ENCODE measurements around the gene COPS7A.

Gene COPS7A

DNA sequence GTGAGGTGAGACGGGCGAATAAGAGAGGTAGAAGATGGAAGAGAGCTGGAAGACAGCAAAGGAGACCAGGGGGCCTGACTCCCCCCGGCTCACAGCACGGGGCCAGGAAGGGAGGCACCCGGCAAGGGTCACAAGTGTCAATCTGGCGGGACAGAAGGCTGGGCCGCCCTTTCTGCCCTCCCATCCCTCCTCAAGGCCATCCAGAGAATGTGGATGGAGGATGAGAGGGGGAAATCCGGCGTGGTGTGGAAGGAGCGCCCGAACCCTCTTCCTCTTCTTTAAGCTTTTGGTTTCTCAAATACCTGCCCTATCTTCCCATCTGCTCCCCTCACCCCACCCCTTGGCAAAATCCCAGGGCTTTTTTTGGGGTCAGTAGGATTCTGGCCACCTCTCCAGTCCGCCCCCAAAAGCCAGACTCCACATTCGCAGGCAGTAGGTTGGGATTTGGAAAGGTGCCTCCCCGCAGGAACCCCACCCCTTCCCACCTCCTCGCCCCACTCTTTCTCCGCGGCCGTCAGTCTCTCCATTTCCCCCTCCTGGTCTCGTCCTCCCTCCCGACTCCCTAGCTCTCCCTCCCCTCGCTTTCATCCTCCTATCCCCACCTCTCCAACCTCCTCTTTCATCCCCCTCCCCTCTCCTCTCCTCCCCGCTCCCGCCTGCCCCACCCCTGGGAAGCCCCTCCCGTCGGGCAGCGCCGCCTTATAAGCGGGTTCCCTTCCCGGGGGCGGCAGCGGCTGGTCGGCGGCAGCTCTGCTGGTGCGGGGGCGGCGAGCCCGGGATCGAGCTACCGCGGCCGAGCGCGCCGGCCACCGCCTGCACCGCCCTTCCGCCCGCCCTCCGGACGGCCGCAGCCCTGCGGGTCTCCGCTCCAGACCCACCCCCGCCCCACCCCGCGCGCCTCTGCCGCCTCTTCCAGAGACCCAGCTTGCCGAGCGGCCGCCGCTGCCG, 42.1 kb downstream of the COPS7A start, which contains the start of gene PTMS (continued):
- TF ChIP-seq ZBTB21 (tag by site-specific recombination; IDR thresholded peaks at IDR 0.05), result no peak
- no peak for TF ChIP-seq ZNF530 (tag by site-specific recombination; IDR thresholded peaks at IDR 0.05; ENCODE audit: low read depth)
- TF ChIP-seq ZBTB7A (tag by site-specific recombination; IDR thresholded peaks at IDR 0.05; ENCODE audit: low read depth), result peak; percentile 34; the same call in 1 of the 2 replicates
- no peak; the same call in 1 of the 2 replicates for TF ChIP-seq ZNF658 (tag by site-specific recombination; IDR thresholded peaks at IDR 0.05)
- TF ChIP-seq ZNF473 (tag by site-specific recombination; IDR thresholded peaks at IDR 0.05), result no peak
- TF ChIP-seq ZNF416 (tag by site-specific recombination; IDR thresholded peaks at IDR 0.05), result no peak
- TF ChIP-seq GLIS2 (tag by site-specific recombination; IDR thresholded peaks at IDR 0.05), result peak; percentile 93
- TF ChIP-seq ZNF555 (tag by site-specific recombination; conservative IDR thresholded peaks at IDR 0.05), result no peak
- TF ChIP-seq HOXC10 (CRISPR knock-in tag; IDR thresholded peaks at IDR 0.05), result no peak
- TF ChIP-seq ZNF132 (tag by site-specific recombination; IDR thresholded peaks at IDR 0.05; ENCODE audit: borderline replicate concordance), result no peak
- peak; percentile 84 for TF ChIP-seq ZXDB (tag by site-specific recombination; IDR thresholded peaks at IDR 0.05)
- no peak for TF ChIP-seq ZNF157 (tag by site-specific recombination; IDR thresholded peaks at IDR 0.05)
- TF ChIP-seq ZNF610 (tag by site-specific recombination; IDR thresholded peaks at IDR 0.05; ENCODE audit: borderline replicate concordance), result no peak
- no peak for TF ChIP-seq ZNF664 (tag by site-specific recombination; IDR thresholded peaks at IDR 0.05)
- TF ChIP-seq WT1 (tag by site-specific recombination; IDR thresholded peaks at IDR 0.05), result peak; percentile 97
- TF ChIP-seq, protein P1, sequence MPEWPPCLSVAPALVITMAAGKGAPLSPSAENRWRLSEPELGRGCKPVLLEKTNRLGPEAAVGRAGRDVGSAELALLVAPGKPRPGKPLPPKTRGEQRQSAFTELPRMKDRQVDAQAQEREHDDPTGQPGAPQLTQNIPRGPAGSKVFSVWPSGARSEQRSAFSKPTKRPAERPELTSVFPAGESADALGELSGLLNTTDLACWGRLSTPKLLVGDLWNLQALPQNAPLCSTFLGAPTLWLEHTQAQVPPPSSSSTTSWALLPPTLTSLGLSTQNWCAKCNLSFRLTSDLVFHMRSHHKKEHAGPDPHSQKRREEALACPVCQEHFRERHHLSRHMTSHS (tag by site-specific recombination; IDR thresholded peaks at IDR 0.05), result no peak
- TF ChIP-seq, protein P2, sequence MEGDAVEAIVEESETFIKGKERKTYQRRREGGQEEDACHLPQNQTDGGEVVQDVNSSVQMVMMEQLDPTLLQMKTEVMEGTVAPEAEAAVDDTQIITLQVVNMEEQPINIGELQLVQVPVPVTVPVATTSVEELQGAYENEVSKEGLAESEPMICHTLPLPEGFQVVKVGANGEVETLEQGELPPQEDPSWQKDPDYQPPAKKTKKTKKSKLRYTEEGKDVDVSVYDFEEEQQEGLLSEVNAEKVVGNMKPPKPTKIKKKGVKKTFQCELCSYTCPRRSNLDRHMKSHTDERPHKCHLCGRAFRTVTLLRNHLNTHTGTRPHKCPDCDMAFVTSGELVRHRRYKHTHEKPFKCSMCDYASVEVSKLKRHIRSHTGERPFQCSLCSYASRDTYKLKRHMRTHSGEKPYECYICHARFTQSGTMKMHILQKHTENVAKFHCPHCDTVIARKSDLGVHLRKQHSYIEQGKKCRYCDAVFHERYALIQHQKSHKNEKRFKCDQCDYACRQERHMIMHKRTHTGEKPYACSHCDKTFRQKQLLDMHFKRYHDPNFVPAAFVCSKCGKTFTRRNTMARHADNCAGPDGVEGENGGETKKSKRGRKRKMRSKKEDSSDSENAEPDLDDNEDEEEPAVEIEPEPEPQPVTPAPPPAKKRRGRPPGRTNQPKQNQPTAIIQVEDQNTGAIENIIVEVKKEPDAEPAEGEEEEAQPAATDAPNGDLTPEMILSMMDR (tag by site-specific recombination; IDR thresholded peaks at IDR 0.05), result peak; percentile 11; the same call in 1 of the 2 replicates
- TF ChIP-seq, protein P3, sequence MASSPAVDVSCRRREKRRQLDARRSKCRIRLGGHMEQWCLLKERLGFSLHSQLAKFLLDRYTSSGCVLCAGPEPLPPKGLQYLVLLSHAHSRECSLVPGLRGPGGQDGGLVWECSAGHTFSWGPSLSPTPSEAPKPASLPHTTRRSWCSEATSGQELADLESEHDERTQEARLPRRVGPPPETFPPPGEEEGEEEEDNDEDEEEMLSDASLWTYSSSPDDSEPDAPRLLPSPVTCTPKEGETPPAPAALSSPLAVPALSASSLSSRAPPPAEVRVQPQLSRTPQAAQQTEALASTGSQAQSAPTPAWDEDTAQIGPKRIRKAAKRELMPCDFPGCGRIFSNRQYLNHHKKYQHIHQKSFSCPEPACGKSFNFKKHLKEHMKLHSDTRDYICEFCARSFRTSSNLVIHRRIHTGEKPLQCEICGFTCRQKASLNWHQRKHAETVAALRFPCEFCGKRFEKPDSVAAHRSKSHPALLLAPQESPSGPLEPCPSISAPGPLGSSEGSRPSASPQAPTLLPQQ (tag by site-specific recombination; IDR thresholded peaks at IDR 0.05), result peak; percentile 77
- TF ChIP-seq, protein P4, sequence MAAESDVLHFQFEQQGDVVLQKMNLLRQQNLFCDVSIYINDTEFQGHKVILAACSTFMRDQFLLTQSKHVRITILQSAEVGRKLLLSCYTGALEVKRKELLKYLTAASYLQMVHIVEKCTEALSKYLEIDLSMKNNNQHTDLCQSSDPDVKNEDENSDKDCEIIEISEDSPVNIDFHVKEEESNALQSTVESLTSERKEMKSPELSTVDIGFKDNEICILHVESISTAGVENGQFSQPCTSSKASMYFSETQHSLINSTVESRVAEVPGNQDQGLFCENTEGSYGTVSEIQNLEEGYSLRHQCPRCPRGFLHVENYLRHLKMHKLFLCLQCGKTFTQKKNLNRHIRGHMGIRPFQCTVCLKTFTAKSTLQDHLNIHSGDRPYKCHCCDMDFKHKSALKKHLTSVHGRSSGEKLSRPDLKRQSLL (tag by site-specific recombination; IDR thresholded peaks at IDR 0.05), result no peak; the same call in 1 of the 2 replicates
- TF ChIP-seq SP7 (tag by site-specific recombination; IDR thresholded peaks at IDR 0.05), result peak; percentile 89
- TF ChIP-seq, protein P5, sequence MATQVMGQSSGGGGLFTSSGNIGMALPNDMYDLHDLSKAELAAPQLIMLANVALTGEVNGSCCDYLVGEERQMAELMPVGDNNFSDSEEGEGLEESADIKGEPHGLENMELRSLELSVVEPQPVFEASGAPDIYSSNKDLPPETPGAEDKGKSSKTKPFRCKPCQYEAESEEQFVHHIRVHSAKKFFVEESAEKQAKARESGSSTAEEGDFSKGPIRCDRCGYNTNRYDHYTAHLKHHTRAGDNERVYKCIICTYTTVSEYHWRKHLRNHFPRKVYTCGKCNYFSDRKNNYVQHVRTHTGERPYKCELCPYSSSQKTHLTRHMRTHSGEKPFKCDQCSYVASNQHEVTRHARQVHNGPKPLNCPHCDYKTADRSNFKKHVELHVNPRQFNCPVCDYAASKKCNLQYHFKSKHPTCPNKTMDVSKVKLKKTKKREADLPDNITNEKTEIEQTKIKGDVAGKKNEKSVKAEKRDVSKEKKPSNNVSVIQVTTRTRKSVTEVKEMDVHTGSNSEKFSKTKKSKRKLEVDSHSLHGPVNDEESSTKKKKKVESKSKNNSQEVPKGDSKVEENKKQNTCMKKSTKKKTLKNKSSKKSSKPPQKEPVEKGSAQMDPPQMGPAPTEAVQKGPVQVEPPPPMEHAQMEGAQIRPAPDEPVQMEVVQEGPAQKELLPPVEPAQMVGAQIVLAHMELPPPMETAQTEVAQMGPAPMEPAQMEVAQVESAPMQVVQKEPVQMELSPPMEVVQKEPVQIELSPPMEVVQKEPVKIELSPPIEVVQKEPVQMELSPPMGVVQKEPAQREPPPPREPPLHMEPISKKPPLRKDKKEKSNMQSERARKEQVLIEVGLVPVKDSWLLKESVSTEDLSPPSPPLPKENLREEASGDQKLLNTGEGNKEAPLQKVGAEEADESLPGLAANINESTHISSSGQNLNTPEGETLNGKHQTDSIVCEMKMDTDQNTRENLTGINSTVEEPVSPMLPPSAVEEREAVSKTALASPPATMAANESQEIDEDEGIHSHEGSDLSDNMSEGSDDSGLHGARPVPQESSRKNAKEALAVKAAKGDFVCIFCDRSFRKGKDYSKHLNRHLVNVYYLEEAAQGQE (tag by site-specific recombination; IDR thresholded peaks at IDR 0.05), result no peak
- TF ChIP-seq, protein P6, sequence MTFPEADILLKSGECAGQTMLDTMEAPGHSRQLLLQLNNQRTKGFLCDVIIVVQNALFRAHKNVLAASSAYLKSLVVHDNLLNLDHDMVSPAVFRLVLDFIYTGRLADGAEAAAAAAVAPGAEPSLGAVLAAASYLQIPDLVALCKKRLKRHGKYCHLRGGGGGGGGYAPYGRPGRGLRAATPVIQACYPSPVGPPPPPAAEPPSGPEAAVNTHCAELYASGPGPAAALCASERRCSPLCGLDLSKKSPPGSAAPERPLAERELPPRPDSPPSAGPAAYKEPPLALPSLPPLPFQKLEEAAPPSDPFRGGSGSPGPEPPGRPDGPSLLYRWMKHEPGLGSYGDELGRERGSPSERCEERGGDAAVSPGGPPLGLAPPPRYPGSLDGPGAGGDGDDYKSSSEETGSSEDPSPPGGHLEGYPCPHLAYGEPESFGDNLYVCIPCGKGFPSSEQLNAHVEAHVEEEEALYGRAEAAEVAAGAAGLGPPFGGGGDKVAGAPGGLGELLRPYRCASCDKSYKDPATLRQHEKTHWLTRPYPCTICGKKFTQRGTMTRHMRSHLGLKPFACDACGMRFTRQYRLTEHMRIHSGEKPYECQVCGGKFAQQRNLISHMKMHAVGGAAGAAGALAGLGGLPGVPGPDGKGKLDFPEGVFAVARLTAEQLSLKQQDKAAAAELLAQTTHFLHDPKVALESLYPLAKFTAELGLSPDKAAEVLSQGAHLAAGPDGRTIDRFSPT (tag by site-specific recombination; IDR thresholded peaks at IDR 0.05), result peak; percentile 70; the same call in 1 of the 2 replicates
- TF ChIP-seq, protein P7, sequence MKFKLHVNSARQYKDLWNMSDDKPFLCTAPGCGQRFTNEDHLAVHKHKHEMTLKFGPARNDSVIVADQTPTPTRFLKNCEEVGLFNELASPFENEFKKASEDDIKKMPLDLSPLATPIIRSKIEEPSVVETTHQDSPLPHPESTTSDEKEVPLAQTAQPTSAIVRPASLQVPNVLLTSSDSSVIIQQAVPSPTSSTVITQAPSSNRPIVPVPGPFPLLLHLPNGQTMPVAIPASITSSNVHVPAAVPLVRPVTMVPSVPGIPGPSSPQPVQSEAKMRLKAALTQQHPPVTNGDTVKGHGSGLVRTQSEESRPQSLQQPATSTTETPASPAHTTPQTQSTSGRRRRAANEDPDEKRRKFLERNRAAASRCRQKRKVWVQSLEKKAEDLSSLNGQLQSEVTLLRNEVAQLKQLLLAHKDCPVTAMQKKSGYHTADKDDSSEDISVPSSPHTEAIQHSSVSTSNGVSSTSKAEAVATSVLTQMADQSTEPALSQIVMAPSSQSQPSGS (tag by site-specific recombination; IDR thresholded peaks at IDR 0.05; ENCODE audit: low read depth), result no peak
- no peak for TF ChIP-seq ZNF510 (tag by site-specific recombination; IDR thresholded peaks at IDR 0.05; ENCODE audit: insufficient replicate concordance)
- no peak for TF ChIP-seq ZNF830 (tag by site-specific recombination; IDR thresholded peaks at IDR 0.05; ENCODE audit: low read depth)
- peak; percentile 96 for TF ChIP-seq ZFHX2 (tag by site-specific recombination; conservative IDR thresholded peaks at IDR 0.05)
